Prostate gland (tissue), 2 donors: Measurements from ENCODE around the gene HMX1. TPM values are rescaled to one million over a fixed set of nuclear protein-coding genes. Genes with fewer than 3 reads are reported as not detected.

Experiments used
- DNase-seq: peaks from one replicate; pipeline ENCODE4 v3.0.0-alpha.2; 2019; ENCODE audit warnings: low spot score
- H3K27ac ChIP-seq, 2 donors: fragments of 200-600 bp; sonication (generic); 2 replicates each; pipeline ENCODE4 v1.5.1; 2017 to 2019
- H3K27me3 ChIP-seq: fragments of 200-600 bp; sonication (generic); replicated peaks from 2 replicates; pipeline ENCODE4 v1.5.1; 2019; ENCODE audit not compliant: insufficient read depth
- H3K36me3 ChIP-seq, 2 donors: fragments of 200-600 bp; sonication (generic); 1 replicate in 1 of 2; 2 replicates in 1 of 2; pipeline versions ENCODE4 v1.5.1 to v1.8.1; 2017 to 2019
- H3K4me1 ChIP-seq: fragments of 200-600 bp; sonication (generic); replicated peaks from 2 replicates; pipeline ENCODE4 v1.5.1; 2019
- H3K4me3 ChIP-seq, 2 donors: fragments of 200-600 bp; sonication (generic); 2 replicates each; pipeline ENCODE4 v1.5.1; 2017 to 2019
- H3K9me3 ChIP-seq: fragments of 200-600 bp; sonication (generic); 2 replicates; pipeline ENCODE4 v1.5.1; 2017
- POLR2A ChIP-seq: fragments of 450-650 bp; IDR thresholded peaks from one replicate; pipeline ENCODE4 v1.6.1; 2016; ENCODE audit warnings: antibody characterized with exemption, mild to moderate bottlenecking
- POLR2AphosphoS5 ChIP-seq: sonication (generic); formaldehyde crosslinking; IDR thresholded peaks from one replicate; pipeline ENCODE4 v1.6.1; 2017; ENCODE audit warnings: antibody characterized with exemption
- WGBS: methylation state at CpG from one replicate; pipeline ENCODE4 v1.1.5; 2018; 5-methylcytosine and 5-hydroxymethylcytosine counted together
- intact Hi-C: fragments of 100-400 bp; cut with DNase I; formaldehyde crosslinking; loops from one replicate; pipeline ENCODE4 v1.14.2; 2022
- total RNA-seq, 2 donors: library from RNA; depleted of rRNA; stranded (reverse); fragments of >200 nt; gene quantifications; one replicate each; pipeline ENCODE4 v1.1.0, GENCODE V29; 2016
- TF ChIP-seq, protein P1 (sequence below), 4 experiments: fragments of 200-600 bp in 2 of 4; fragments of 450-650 bp in 2 of 4; sonication (generic) in 2 of 4; IDR thresholded peaks; 1 replicate in 3 of 4; 2 replicates in 1 of 4; pipeline ENCODE4 v1.5.1; 2016 to 2019; ENCODE audit warnings: antibody characterized with exemption in 4 of 4, mild to moderate bottlenecking in 2 of 4, moderate library complexity in 2 of 4

HMX1 gene
- total RNA-seq, 2 donors from 2014 or later, result 5.3 TPM; not detected in 1

DNA sequence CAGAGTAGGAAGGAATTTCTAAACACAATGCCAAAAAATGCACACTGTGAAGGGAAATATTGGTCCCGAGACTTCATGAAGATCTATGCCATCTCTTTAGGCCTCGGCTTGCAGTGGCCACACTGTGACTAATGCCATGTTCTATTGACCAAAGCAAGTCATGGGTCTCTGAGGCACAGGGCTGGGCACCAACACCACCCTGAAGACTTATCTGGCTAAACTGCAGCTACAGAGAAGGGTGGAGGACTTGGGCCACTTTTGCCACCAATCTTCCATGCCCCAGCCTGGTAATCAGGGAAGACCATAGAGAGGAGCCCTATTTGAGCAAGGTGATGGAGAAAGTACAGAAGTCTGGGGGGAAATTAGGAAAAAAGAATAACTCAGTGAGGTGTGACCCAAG lies 42.1 kb downstream of the HMX1 start:
- intact Hi-C loops, result no loop called here
- TF ChIP-seq POLR2A, result no peak
- no peak for TF ChIP-seq POLR2AphosphoS5
- TF ChIP-seq, protein P1, sequence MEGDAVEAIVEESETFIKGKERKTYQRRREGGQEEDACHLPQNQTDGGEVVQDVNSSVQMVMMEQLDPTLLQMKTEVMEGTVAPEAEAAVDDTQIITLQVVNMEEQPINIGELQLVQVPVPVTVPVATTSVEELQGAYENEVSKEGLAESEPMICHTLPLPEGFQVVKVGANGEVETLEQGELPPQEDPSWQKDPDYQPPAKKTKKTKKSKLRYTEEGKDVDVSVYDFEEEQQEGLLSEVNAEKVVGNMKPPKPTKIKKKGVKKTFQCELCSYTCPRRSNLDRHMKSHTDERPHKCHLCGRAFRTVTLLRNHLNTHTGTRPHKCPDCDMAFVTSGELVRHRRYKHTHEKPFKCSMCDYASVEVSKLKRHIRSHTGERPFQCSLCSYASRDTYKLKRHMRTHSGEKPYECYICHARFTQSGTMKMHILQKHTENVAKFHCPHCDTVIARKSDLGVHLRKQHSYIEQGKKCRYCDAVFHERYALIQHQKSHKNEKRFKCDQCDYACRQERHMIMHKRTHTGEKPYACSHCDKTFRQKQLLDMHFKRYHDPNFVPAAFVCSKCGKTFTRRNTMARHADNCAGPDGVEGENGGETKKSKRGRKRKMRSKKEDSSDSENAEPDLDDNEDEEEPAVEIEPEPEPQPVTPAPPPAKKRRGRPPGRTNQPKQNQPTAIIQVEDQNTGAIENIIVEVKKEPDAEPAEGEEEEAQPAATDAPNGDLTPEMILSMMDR (IDR thresholded peaks at IDR 0.05), result no peak
- H3K9me3 ChIP-seq, result no peaks in the 10 kb centered on the region
- 91% methylated on average over 2 of the region's 2 CpGs for whole genome bisulfite sequencing
- no peaks in the 10 kb centered on the region for H3K36me3 ChIP-seq
- H3K4me1 ChIP-seq, result no peaks in the 10 kb centered on the region
- H3K27me3 ChIP-seq, result no peaks in the 10 kb centered on the region
- DNase-seq, result no peak
- H3K4me3 ChIP-seq, result no peak overlapping the region
- no peak overlapping the region for H3K27ac ChIP-seq

DNA sequence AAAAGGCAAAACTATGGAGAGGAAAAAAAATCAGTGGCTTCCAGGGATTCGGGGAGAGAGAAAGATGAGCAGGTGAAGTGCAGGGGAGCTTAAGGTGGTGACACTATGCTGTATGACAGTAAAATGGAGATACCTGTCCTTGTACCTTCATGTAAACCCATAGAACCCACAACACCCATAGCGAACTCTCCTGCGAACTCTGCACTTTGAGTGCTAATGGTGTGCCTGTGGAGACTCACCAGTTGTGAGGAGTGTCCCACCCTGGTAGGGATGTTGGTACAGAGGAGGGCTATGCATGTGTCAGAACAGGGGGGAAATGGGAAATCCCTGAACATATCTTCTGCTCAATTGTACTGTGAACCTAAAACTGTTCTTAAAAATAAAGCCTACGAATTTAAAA lies 42.8 kb downstream of the HMX1 start:
- intact Hi-C loops, result no loop called here
- no peak for DNase-seq
- no peak overlapping the region for H3K27ac ChIP-seq

DNA sequence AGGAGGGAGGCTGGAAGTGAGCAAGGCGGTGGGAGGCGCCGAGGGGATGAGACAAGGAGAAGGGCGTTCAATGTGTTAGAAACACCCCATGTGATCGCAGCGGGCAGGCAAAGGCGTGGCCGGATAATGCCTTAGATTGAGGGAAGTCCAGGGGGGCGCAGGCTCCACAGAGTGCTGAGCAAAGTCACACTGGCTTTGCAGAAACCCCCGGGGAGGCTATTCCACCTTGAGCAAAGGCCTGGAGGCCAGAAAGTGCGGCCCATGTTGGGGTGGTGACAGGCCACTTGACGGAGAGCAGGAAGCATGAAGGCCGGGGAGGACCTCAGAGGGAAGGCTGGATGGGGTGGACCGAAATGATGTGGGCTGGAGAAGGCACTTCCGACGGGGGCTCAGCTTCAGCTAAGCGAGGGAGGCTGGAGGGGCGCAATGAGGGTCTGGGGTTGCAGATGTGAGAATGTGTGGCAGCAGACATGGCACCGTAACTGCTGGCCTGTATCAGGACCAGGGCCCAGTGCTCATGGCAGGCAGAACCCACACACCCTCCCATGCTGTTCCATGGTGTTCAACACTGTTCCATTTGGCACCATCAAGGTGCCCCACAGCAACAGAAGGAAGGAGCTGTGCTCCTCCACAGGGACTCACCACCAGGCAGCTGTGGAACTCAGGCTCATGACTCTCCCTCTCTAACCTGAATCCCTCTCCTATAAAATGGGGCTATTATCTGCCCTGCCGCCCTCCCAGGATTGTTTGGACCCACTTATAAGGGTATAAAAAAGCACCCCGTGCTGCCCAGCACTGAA lies 50.3 kb downstream of the HMX1 start:
- DNase-seq, result no peak
- Histone ChIP-seq H3K36me3 (no peaks in the 10 kb centered on the region), H3K27me3 (peaks cover 4% of the 10 kb centered on the region)

More for the DNA sequence above, 42.8 kb downstream of the HMX1 start:
- Histone ChIP-seq H3K36me3 (no peaks in the 10 kb centered on the region), H3K4me3 (no peak overlapping the region), H3K9me3 (no peaks in the 10 kb centered on the region), H3K4me1 (no peaks in the 10 kb centered on the region), H3K27me3 (no peaks in the 10 kb centered on the region)
- no peak for TF ChIP-seq POLR2AphosphoS5
- TF ChIP-seq, protein P1 (IDR thresholded peaks at IDR 0.05), result no peak
- 86% methylated on average over 4 of the region's 4 CpGs for WGBS

DNA sequence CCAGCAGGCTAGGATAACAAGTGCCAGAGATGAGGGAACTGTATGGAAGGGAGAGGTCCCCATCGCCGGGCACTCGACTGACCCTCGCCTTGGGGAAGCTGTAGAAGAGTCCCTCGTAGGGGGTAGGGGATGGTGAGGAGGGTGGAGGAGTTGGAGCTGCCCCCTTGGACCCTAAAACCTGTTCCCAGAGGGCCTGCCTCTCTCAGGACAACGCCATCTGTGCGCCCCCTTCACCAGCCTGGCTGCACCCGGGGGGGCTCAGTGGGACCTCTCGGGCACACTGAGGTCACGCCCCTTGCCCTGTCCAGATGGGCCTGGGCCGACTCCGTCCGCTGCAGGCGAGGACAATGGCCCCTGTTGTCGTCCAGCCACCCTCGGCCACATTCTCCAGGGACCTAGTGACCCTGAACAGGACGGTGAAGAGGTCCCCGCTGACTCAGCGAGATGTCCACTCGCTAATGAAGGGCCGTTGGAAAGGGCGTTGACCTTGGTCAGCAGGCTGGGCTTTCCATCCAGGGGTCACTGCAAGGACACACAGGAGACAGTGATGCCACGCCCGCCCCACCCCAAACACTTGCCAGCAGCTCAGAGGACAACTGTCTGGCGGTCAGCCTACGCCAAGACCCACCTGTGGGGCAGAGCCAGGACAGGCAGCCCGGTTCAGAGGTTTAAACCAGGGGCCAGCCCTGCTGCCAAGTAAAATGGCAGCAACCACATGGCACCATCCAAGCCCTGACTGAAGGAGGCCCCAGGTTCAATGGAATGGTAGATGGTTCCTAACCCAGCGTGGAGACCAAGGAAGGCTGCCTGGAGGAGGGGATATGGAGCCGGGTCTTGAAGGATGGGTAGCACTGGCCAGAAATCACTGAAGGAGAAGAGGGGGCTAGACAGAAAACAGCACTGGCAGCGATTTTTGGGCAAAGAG lies 51.2 kb downstream of the HMX1 start:
- Histone ChIP-seq H3K9me3 (no peaks in the 10 kb centered on the region), H3K27me3 (peaks cover 4% of the 10 kb centered on the region), H3K36me3 (no peaks in the 10 kb centered on the region), H3K27ac (no peak overlapping the region), H3K4me1 (no peaks in the 10 kb centered on the region), H3K4me3 (no peak overlapping the region)
- no peak for TF ChIP-seq POLR2AphosphoS5
- TF ChIP-seq, protein P1 (IDR thresholded peaks at IDR 0.05), result no peak
- TF ChIP-seq POLR2A, result no peak
- no peak for DNase-seq
- 82% methylated on average over 23 of the region's 30 CpGs for WGBS
- intact Hi-C loops, result no loop called here

More for the DNA sequence above, 50.3 kb downstream of the HMX1 start:
- Histone ChIP-seq H3K9me3 (no peaks in the 10 kb centered on the region), H3K4me1 (no peaks in the 10 kb centered on the region), H3K4me3 (no peak overlapping the region), H3K27ac (no peak overlapping the region)
- TF ChIP-seq, protein P1 (IDR thresholded peaks at IDR 0.05), result no peak
- TF ChIP-seq POLR2A (no peak), POLR2AphosphoS5 (no peak)
- intact Hi-C loops, result no loop called here
- 80% methylated on average over 21 of the region's 21 CpGs for WGBS
